BE2C (cell line): Measurements from ENCODE around the gene DACT1.

Experiments used
- DNase-seq: peaks from one replicate; pipeline ENCODE4 v3.0.0-alpha.2; 2020
- H3K27me3 ChIP-seq: fragments of 250-450 bp; sonication (Bioruptor Pico); 2 replicates; pipeline ENCODE4 v1.5.1; 2020; ENCODE audit warnings: mild to moderate bottlenecking
- H3K36me3 ChIP-seq: fragments of 250-450 bp; sonication (Bioruptor Pico); 2 replicates; pipeline ENCODE4 v1.5.1; 2020; ENCODE audit warnings: mild to moderate bottlenecking
- H3K4me1 ChIP-seq: fragments of 250-450 bp; sonication (Bioruptor Pico); 2 replicates; pipeline ENCODE4 v1.5.1; 2020
- H3K4me3 ChIP-seq: 2 replicates; pipeline ENCODE4 v1.5.1; 2011; ENCODE audit warnings: low read depth, low read length
- H3K9me3 ChIP-seq: fragments of 250-450 bp; sonication (Bioruptor Pico); 2 replicates; pipeline ENCODE4 v1.5.1; 2020
- CTCF ChIP-seq: IDR thresholded peaks from 2 replicates; pipeline ENCODE4 v1.5.1; 2012; ENCODE audit warnings: mild to moderate bottlenecking, low read depth, low read length

DACT1 gene

GRCh38 chr14:58638231-58639197 lies 752 bp downstream of the DACT1 start:
- no peak for DNase-seq
- no peaks in the 10 kb centered on the region for H3K36me3 ChIP-seq
- H3K4me3 ChIP-seq: peak overlapping the region; percentile 44
- no peaks in the 10 kb centered on the region for H3K9me3 ChIP-seq
- H3K27me3 ChIP-seq: peaks cover 57% of the 10 kb centered on the region
- H3K4me1 ChIP-seq: no peaks in the 10 kb centered on the region
- TF ChIP-seq CTCF: no peak

- H3K4me1 ChIP-seq: no peaks in the 10 kb centered on the region
- H3K4me3 ChIP-seq: no peak overlapping the region
- no peaks in the 10 kb centered on the region for H3K9me3 ChIP-seq
- no peak for DNase-seq
- no peaks in the 10 kb centered on the region for H3K36me3 ChIP-seq
- no peak for TF ChIP-seq CTCF
- peaks cover 57% of the 10 kb centered on the region for H3K27me3 ChIP-seq
Measured at GRCh38 chr14:58639198-58639565, 1.4 kb downstream of the DACT1 start.

DNA sequence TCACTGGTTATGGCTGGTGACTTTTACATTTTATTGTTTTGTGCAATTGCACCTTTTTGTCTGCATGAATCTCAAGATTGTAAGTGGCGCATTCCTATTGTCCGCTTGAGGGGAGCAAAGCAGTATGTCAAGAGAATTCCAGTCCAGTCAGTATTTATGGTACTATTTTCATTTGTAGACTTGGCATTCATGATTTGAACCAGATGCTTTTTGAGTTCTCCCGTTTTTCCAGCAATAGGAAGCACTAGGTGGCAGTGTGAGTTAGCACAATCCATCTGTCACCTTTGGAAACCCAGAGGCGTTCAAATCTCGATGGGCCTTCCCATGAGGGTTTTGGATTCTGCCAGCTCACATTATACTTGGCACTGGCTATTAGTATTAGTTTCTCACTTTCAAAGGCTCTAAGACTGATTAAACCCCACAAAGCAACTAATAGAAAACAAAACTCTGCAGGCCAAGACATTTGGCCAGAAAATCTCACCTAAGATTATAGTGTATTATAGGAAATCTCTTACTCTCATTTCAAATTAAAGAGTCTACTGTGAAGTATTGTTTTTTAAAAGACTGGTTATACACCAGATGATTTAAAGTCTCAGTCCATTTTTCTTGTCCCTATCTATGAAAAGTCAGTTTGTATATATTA lies 2.2 kb downstream of the DACT1 start:
- H3K4me3 ChIP-seq: no peak overlapping the region
- TF ChIP-seq CTCF: peak; percentile 80
- H3K9me3 ChIP-seq: no peaks in the 10 kb centered on the region
- peak; percentile 50 for DNase-seq
- H3K36me3 ChIP-seq: no peaks in the 10 kb centered on the region
- peaks cover 57% of the 10 kb centered on the region for H3K27me3 ChIP-seq
- H3K4me1 ChIP-seq: no peaks in the 10 kb centered on the region

DNA sequence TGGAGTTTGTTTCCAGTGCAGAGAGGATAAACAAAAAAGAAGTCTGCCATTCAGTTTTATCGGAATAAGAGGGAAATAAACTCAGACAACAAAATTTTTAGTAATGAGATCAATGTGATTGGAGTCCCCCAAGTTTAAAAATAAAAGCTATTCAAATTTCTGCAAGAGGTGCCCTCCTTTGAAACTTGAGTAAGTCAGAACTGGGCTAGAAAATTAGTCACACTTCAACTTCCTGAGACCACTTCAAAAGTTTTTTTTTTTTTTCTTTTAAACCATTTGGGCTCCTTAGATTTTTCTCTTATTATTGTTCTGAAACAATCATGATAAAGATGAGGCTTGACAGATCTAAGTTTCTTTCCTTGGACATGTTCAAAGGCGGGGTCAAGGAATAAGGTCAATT lies 3.2 kb downstream of the DACT1 start:
- Histone ChIP-seq H3K36me3 (no peaks in the 10 kb centered on the region), H3K4me1 (no peaks in the 10 kb centered on the region), H3K9me3 (no peaks in the 10 kb centered on the region), H3K4me3 (no peak overlapping the region), H3K27me3 (peaks cover 53% of the 10 kb centered on the region)
- no peak for TF ChIP-seq CTCF
- no peak for DNase-seq

DNA sequence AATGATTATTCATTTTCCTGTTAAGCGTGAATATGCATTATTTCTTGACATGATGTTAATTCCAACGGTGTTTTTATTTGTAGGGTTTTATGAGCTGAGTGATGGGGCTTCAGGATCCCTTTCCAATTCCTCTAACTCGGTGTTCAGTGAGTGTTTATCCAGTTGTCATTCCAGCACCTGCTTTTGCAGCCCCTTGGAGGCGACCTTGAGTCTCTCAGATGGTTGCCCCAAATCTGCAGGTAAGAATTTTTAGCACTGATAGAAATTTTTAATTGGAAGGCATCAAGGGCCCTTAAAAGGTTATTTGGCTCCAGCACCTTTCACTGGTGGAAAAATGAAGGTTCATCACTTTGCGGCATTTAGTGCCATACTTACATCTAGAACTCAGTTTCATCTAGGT lies 3.7 kb downstream of the DACT1 start:
- no peaks in the 10 kb centered on the region for H3K9me3 ChIP-seq
- no peak overlapping the region for H3K4me3 ChIP-seq
- no peaks in the 10 kb centered on the region for H3K4me1 ChIP-seq
- no peaks in the 10 kb centered on the region for H3K36me3 ChIP-seq
- peaks cover 48% of the 10 kb centered on the region for H3K27me3 ChIP-seq
- TF ChIP-seq CTCF: peak; percentile 33
- no peak for DNase-seq

- no peak for DNase-seq
- Histone ChIP-seq H3K27me3 (peaks cover 29% of the 10 kb centered on the region), H3K36me3 (no peaks in the 10 kb centered on the region), H3K4me1 (no peaks in the 10 kb centered on the region), H3K4me3 (no peak overlapping the region), H3K9me3 (no peaks in the 10 kb centered on the region)
- no peak for TF ChIP-seq CTCF
Measured at GRCh38 chr14:58643366-58643765, 5.6 kb downstream of the DACT1 start.
